Neutrophil (primary cell): ENCODE results near the gene SV2C.

ENCODE experiments used
- H3K27ac ChIP-seq: fragments of 200-600 bp; sonication (generic); 2 replicates; pipeline ENCODE4 v1.5.1; 2016; ENCODE audit warnings: mild to moderate bottlenecking, moderate library complexity
- H3K27me3 ChIP-seq: fragments of 200-600 bp; sonication (generic); 2 replicates; pipeline ENCODE4 v1.6.0; 2016; ENCODE audit warnings: mild to moderate bottlenecking
- H3K36me3 ChIP-seq: fragments of 200-600 bp; sonication (generic); 2 replicates; pipeline ENCODE4 v1.5.1; 2017
- H3K4me1 ChIP-seq, 2 experiments: fragments of 200-600 bp in 1 of 2; sonication (generic) in 1 of 2; 1 replicate in 1 of 2; 2 replicates in 1 of 2; pipeline versions ENCODE4 v1.5.1 to v1.6.1; 2013 to 2016; ENCODE audit warnings: low read depth in 1 of 2, low read length in 1 of 2, mild to moderate bottlenecking in 1 of 2, moderate library complexity in 1 of 2; ENCODE audit not compliant: control insufficient read depth in 1 of 2, insufficient read depth in 1 of 2
- H3K4me3 ChIP-seq, 2 experiments: fragments of 200-600 bp in 1 of 2; sonication (generic) in 1 of 2; 1 replicate in 1 of 2; 2 replicates in 1 of 2; pipeline ENCODE4 v1.5.1; 2013 to 2016; ENCODE audit warnings: low read depth in 1 of 2, low read length in 1 of 2, mild to moderate bottlenecking in 1 of 2, moderate library complexity in 1 of 2
- H3K9me3 ChIP-seq: fragments of 200-600 bp; sonication (generic); 2 replicates; pipeline ENCODE4 v1.5.1; 2016
- TF ChIP-seq, protein P1 (sequence below): fragments of 200-600 bp; sonication (generic); IDR thresholded peaks from 2 replicates; pipeline ENCODE4 v1.5.1; 2016; ENCODE audit warnings: antibody characterized with exemption

The SV2C gene

DNA sequence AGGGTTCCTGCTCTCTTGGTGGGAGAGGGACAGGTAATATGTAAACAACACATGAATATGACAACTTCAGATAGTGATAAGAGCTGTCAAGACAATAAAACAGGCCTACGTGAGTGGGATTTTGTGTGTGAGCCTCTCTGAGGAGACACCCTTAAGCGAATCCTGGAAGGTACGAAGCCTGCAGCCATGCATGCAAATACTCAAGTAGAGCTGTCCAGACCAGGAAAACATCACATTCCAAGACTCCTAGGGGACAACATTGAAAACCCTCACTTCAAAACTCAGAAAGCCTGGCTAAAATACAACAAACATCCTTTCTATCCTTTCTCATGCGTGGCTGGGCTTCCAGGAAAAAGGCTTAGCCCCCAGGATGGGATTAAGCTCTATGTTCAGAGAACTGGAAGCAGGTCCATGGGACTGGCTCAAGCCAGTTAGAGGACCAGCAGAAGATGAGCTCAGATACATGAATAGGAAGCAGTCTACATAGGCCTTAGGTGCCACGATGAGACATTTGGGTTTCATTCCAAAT is 195.1 kb downstream of the SV2C start:
- Histone ChIP-seq H3K4me1 (no peaks in the 10 kb centered on the region), H3K9me3 (no peaks in the 10 kb centered on the region), H3K4me3 (no peak overlapping the region), H3K27me3 (no peaks in the 10 kb centered on the region), H3K27ac (no peak overlapping the region), H3K36me3 (no peaks in the 10 kb centered on the region)
- TF ChIP-seq, protein P1, sequence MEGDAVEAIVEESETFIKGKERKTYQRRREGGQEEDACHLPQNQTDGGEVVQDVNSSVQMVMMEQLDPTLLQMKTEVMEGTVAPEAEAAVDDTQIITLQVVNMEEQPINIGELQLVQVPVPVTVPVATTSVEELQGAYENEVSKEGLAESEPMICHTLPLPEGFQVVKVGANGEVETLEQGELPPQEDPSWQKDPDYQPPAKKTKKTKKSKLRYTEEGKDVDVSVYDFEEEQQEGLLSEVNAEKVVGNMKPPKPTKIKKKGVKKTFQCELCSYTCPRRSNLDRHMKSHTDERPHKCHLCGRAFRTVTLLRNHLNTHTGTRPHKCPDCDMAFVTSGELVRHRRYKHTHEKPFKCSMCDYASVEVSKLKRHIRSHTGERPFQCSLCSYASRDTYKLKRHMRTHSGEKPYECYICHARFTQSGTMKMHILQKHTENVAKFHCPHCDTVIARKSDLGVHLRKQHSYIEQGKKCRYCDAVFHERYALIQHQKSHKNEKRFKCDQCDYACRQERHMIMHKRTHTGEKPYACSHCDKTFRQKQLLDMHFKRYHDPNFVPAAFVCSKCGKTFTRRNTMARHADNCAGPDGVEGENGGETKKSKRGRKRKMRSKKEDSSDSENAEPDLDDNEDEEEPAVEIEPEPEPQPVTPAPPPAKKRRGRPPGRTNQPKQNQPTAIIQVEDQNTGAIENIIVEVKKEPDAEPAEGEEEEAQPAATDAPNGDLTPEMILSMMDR = no peak

DNA sequence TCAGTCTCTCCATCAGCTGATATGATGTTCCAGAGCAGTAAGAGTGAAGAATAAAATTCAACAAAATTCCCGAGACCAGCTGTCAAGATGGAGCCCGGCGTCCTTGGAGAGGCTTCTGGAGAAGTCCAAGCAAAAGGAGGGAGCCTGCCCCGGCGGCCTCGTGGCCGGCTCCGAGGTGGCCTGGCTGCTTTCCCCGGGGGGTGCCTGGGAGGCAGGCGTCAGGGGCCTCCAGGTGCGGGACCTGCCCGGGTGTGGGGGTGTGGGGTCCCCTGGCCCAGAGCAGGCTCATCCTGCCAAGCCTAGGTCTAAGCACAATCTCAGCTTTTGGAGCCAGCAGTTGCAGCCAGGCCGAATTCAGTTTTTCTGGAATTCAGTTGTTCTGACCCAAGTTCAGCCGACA is 197.3 kb downstream of the SV2C start:
- no peaks in the 10 kb centered on the region for H3K9me3 ChIP-seq

DNA sequence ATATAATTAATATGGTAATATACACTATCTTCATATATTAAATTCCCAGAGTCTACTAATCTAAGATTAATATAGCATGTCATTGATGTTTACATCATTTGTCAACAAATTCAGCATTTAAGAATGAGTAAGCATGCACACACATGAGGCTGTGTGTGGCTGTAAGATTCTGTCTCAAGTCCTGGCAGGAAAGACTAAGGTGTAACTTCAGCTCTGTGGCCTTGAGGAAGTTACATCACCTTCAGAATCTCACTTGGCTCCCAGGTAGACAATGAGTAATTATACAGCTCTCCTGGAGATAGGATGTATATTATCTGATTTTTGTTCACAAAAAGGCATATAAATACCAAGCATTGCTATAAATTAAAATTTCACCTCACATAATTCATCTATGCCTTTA is 200.5 kb downstream of the SV2C start:
- no peak overlapping the region for H3K4me3 ChIP-seq
- no peak overlapping the region for H3K27ac ChIP-seq
- H3K4me1 ChIP-seq = peaks cover 4% of the 10 kb centered on the region in 2 experiments
- TF ChIP-seq, protein P1 = no peak
- no peaks in the 10 kb centered on the region for H3K9me3 ChIP-seq
- no peaks in the 10 kb centered on the region for H3K36me3 ChIP-seq
- H3K27me3 ChIP-seq = no peaks in the 10 kb centered on the region

More for the DNA sequence above, 197.3 kb downstream of the SV2C start:
- no peaks in the 10 kb centered on the region for H3K27me3 ChIP-seq
- peaks cover 4% of the 10 kb centered on the region in 2 experiments for H3K4me1 ChIP-seq
- TF ChIP-seq, protein P1 = no peak
- no peak overlapping the region for H3K4me3 ChIP-seq
- H3K27ac ChIP-seq = no peak overlapping the region
- H3K36me3 ChIP-seq = no peaks in the 10 kb centered on the region

DNA sequence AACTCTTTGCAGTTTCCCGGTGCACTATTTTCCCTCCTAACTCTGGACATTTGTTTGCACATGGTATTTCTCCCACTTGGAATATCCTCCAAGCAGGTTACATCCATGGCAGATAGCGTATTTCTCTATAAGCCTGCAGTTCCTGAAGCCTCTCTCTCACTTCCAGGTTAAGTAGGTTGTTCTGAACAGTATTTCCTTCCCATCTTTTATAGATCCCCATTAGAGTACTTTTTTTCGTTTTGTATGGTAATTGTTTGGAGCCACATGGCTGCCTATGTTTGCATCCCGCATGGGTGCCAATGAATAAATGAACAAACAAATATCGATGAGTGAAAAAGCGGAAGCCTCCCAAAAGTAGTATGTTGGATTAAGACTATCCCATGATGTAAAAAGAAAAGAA is 206.5 kb downstream of the SV2C start:
- no peaks in the 10 kb centered on the region for H3K27me3 ChIP-seq
- no peaks in the 10 kb centered on the region for H3K36me3 ChIP-seq
- no peak overlapping the region for H3K4me3 ChIP-seq
- TF ChIP-seq, protein P1 = no peak
- H3K27ac ChIP-seq = no peak overlapping the region
- no peaks in the 10 kb centered on the region for H3K4me1 ChIP-seq
- H3K9me3 ChIP-seq = no peaks in the 10 kb centered on the region

DNA sequence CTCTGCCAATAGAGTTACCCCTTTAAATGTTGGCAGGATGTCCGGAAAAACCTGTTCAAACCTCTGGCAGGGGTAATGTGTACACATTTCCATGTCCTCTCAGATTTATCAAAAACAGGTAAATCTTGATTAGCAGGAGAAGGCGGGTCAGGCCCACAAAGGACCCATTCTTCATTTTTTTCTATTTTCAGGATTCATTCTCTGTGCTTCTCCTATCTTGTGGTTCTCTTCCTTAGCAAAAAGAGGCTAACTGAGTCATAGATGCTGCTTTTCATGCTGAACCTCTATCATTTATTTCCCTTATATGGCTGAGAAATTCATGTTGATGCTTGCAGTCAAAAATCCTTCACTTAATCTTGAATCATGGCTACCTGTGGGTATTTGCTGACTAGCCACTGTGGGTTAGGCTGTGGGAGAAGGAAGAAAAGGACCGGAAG is 207.2 kb downstream of the SV2C start:
- TF ChIP-seq, protein P1 = no peak
- Histone ChIP-seq H3K4me1 (no peaks in the 10 kb centered on the region), H3K27me3 (no peaks in the 10 kb centered on the region), H3K36me3 (no peaks in the 10 kb centered on the region), H3K4me3 (no peak overlapping the region), H3K9me3 (no peaks in the 10 kb centered on the region), H3K27ac (no peak overlapping the region)
